Epithelial cell of proximal tubule (primary cell): Measurements from ENCODE around the gene TBC1D24. TPM values are rescaled to one million over a fixed set of nuclear protein-coding genes. Genes with fewer than 3 reads are reported as not detected.

Experiments used
- DNase-seq: peaks from one replicate; pipeline ENCODE4 v3.0.0-alpha.2; 2011; ENCODE audit warnings: low read depth
- H3K4me3 ChIP-seq: 2 replicates; pipeline ENCODE4 v1.5.1; 2011; ENCODE audit warnings: low read depth, mild to moderate bottlenecking, low read length
- CTCF ChIP-seq: conservative IDR thresholded peaks from 2 replicates; pipeline ENCODE4 v1.5.1; 2012; ENCODE audit warnings: low read depth, mild to moderate bottlenecking, low read length
- total RNA-seq: library from RNA; depleted of rRNA; stranded (reverse); fragments of >200 nt; gene quantifications from 2 replicates; pipeline ENCODE4 v1.2.3, GENCODE V29; 2015

Gene TBC1D24
- 7.8 and 9.1 TPM in 2 replicates for total RNA-seq

GRCh38 chr16:2474877-2475412 lies at the start of gene TBC1D24:
Gene TBC1D24 (plus strand): TSS chr16:2475127. CDS start chr16:2496149, 21,022 bp downstream.
- no peak for TF ChIP-seq CTCF
- DNase-seq = no peak
- peak within 1 kb of the TSS; percentile 84 for H3K4me3 ChIP-seq

GRCh38 chr16:2425825-2426430 lies 49.0 kb upstream of the TBC1D24 start:
- no peak overlapping the region for H3K4me3 ChIP-seq
- no peak for TF ChIP-seq CTCF
- no peak for DNase-seq

GRCh38 chr16:2426941-2427361 lies 48.0 kb upstream of the TBC1D24 start:
- no peak for TF ChIP-seq CTCF
- DNase-seq = no peak

GRCh38 chr16:2427526-2427925 lies 47.4 kb upstream of the TBC1D24 start:
- no peak for TF ChIP-seq CTCF
- no peak overlapping the region for H3K4me3 ChIP-seq
- DNase-seq = no peak

More at GRCh38 chr16:2426941-2427361, 48.0 kb upstream of the TBC1D24 start:
- no peak overlapping the region for H3K4me3 ChIP-seq

- H3K4me3 ChIP-seq = peak overlapping the region; percentile 82
- DNase-seq = no peak
- TF ChIP-seq CTCF = peak; percentile 45
Observed at GRCh38 chr16:2428051-2428783, 46.7 kb upstream of the TBC1D24 start.

- DNase-seq = no peak
- no peak for TF ChIP-seq CTCF
- peak overlapping the region; percentile 82 for H3K4me3 ChIP-seq
Observed at GRCh38 chr16:2428784-2429033, 46.2 kb upstream of the TBC1D24 start.
